Measurements from ENCODE around the gene CEP57L1. TPM values are rescaled to one million over a fixed set of nuclear protein-coding genes. Genes with fewer than 3 reads are reported as not detected.
A peak's percentile ranks its signal among the peaks of the same experiment; 100 is the strongest.

The CEP57L1 gene
- total and polyA plus RNA-seq, 2 donors (not counting 1 experiment from before 2014, with no cell fraction given): 3.1 to 8.8 TPM

DNA sequence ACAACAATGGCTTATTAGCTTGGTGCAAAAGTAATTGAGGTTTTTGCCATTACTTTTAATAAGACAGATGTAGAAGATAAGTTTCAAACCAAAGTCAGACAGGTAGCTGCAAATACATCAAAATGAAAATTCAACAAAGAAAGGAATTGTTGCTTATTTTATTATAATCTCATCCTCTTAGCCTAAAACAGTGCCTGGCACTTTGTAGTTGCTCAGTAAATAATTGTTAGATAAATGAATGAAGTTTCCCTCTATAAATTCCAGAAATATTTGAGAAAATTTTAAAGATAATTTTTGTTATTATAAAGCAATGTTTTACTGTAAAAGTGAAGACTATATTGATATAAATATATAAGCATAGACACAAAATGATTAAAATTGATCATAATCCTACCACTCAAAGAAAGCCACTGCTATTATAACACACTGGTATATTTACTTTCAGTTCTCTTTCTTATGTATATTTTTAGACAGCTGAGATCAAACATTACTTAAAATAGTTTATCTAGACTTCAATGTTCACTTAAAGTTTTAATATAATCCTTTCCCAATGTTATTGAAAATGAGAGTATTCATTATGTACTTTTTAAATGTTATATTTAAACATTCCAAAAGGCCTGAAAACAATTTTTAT lies 43.2 kb upstream of the CEP57L1 start:
- Histone ChIP-seq H3K4me3 (ENCODE audit: control extremely low read depth in 1 of 5, extremely low read depth in 1 of 5, insufficient read depth in 1 of 5, low read depth in 2 of 5, low read length in 4 of 5) (peak overlapping the region in 1 of 5 experiments; percentile 47), H3K36me3 (replicated peaks in 1 of 2; ENCODE audit: control extremely low read depth in 1 of 2, control insufficient read depth in 1 of 2, extremely low read depth in 1 of 2, insufficient read depth in 2 of 2, low read length in 1 of 2) (no peaks in the 10 kb centered on the region), H3K4me2 (replicated peaks; ENCODE audit: low read depth, low read length, poor library complexity, severe bottlenecking) (peak overlapping the region; percentile 55), H3K9ac (ENCODE audit: low read length) (peak overlapping the region; percentile 13), H3K9me3 (ENCODE audit: control extremely low read depth in 1 of 3, control insufficient read depth in 2 of 3, insufficient read depth in 1 of 3, low read length in 2 of 3) (peaks cover 0 to 2% (median 0%) of the 10 kb centered on the region in 3 donors), H4K20me1 (ENCODE audit: control insufficient read depth, insufficient read depth, low read length, poor library complexity, severe bottlenecking) (no peaks in the 10 kb centered on the region), H3K4me1 (ENCODE audit: control insufficient read depth in 2 of 2, insufficient read depth in 2 of 2, low read length in 2 of 2) (peaks cover 24 to 32% of the 10 kb centered on the region in 2 donors), H2AFZ (ENCODE audit: insufficient read depth, low read depth, low read length, poor library complexity, severe bottlenecking) (no peak overlapping the region), H3K79me2 (ENCODE audit: control insufficient read depth, insufficient read depth, low read length) (peaks cover 39% of the 10 kb centered on the region), H3K27me3 (replicated peaks in 1 of 4; ENCODE audit: control extremely low read depth in 1 of 4, control insufficient read depth in 3 of 4, insufficient read depth in 4 of 4, low read length in 3 of 4) (no peaks in the 10 kb centered on the region), H3K27ac (ENCODE audit: low read length in 2 of 2) (peak overlapping the region; percentile 19 to 31)
- intact Hi-C loops (cut with micrococcal nuclease): loop anchor here (5.0 kb wide), 1 partner anchor 40 kb away; no protein-coding TSS in a partner anchor
- Mint-ChIP-seq H3K4me1 (peaks cover 33% of the 10 kb centered on the region), H3K27me3 (no peaks in the 10 kb centered on the region), H3K4me3 (peak overlapping the region; percentile 26), H3K9me3 (ENCODE audit: insufficient read depth) (no peaks in the 10 kb centered on the region), H3K27ac (no peak overlapping the region)
- no peak for TF ChIP-seq CTCF (IDR thresholded peaks at IDR 0.05)
- no peak for TF ChIP-seq EZH2 (IDR thresholded peaks at IDR 0.05; ENCODE audit: borderline replicate concordance, insufficient read depth, low read depth, low read length, poor library complexity, severe bottlenecking)
- DNase-seq (no peak), ATAC-seq (ENCODE audit: low read depth) (no peak)
- POLR2A ChIA-PET: no interaction called here
- CTCF ChIA-PET: interaction anchor here (1.1 kb wide), 1 partner anchor 21 kb away, joined by 6 read pairs; no protein-coding TSS in a partner anchor

DNA sequence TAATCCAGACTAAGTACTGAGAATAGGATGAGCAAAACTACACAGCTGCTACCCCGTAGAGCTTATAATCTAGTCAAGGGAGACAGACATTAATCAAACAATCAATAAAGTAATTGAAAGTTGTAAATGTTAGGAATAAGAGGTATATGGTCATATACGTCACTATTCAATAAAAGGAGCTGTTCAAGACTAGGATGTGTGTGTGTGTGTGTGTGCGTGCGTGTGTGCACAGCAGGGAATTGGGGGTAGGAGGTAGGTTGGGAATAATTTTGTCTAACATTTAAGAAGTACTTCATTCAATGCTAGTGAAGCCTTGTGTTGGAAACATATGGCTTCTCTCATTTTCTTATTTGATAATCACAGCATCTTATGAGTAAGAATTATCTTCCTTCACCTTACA lies 42.5 kb upstream of the CEP57L1 start:
- no CpG with 5 or more reads among the region's 4 CpGs for WGBS (ENCODE audit: insufficient coverage)
- Mint-ChIP-seq H3K27me3 (no peaks in the 10 kb centered on the region), H3K27ac (no peak overlapping the region), H3K9me3 (ENCODE audit: insufficient read depth) (no peaks in the 10 kb centered on the region), H3K4me3 (no peak overlapping the region), H3K4me1 (peaks cover 35% of the 10 kb centered on the region)
- peak overlapping the region; percentile 19 to 31 for H3K27ac ChIP-seq (ENCODE audit: low read length in 2 of 2)
- intact Hi-C loops (cut with micrococcal nuclease): loop anchor here (5.0 kb wide), 1 partner anchor 41 kb away; no protein-coding TSS in a partner anchor
- DNase-seq (no peak), ATAC-seq (ENCODE audit: low read depth) (no peak)
- peak overlapping the region; percentile 13 for H3K9ac ChIP-seq (ENCODE audit: low read length)
- CTCF ChIA-PET: interaction anchor here (1.1 kb wide), 1 partner anchor 20 kb away, joined by 6 read pairs; no protein-coding TSS in a partner anchor
- no peaks in the 10 kb centered on the region for H3K36me3 ChIP-seq (replicated peaks in 1 of 2; ENCODE audit: control extremely low read depth in 1 of 2, control insufficient read depth in 1 of 2, extremely low read depth in 1 of 2, insufficient read depth in 2 of 2, low read length in 1 of 2)
- no peak overlapping the region for H2AFZ ChIP-seq (ENCODE audit: insufficient read depth, low read depth, low read length, poor library complexity, severe bottlenecking)
- H3K4me2 ChIP-seq (replicated peaks; ENCODE audit: low read depth, low read length, poor library complexity, severe bottlenecking): peak overlapping the region; percentile 55
- TF ChIP-seq EZH2 (IDR thresholded peaks at IDR 0.05; ENCODE audit: borderline replicate concordance, insufficient read depth, low read depth, low read length, poor library complexity, severe bottlenecking) (no peak), CTCF (IDR thresholded peaks at IDR 0.05) (no peak)
- H3K27me3 ChIP-seq (replicated peaks in 1 of 4; ENCODE audit: control extremely low read depth in 1 of 4, control insufficient read depth in 3 of 4, insufficient read depth in 4 of 4, low read length in 3 of 4): no peaks in the 10 kb centered on the region
- H3K9me3 ChIP-seq (ENCODE audit: control extremely low read depth in 1 of 3, control insufficient read depth in 2 of 3, insufficient read depth in 1 of 3, low read length in 2 of 3): peaks cover 0 to 2% (median 0%) of the 10 kb centered on the region in 3 donors
- peaks cover 39% of the 10 kb centered on the region for H3K79me2 ChIP-seq (ENCODE audit: control insufficient read depth, insufficient read depth, low read length)
- no peaks in the 10 kb centered on the region for H4K20me1 ChIP-seq (ENCODE audit: control insufficient read depth, insufficient read depth, low read length, poor library complexity, severe bottlenecking)
- POLR2A ChIA-PET: no interaction called here
- peaks cover 24 to 32% of the 10 kb centered on the region in 2 donors for H3K4me1 ChIP-seq (ENCODE audit: control insufficient read depth in 2 of 2, insufficient read depth in 2 of 2, low read length in 2 of 2)
- H3K4me3 ChIP-seq (ENCODE audit: control extremely low read depth in 1 of 5, extremely low read depth in 1 of 5, insufficient read depth in 1 of 5, low read depth in 2 of 5, low read length in 4 of 5): peak overlapping the region in 1 of 5 experiments; percentile 47

All from B cell (primary cell).